ENCODE data around the gene FLOT1.
"Not testable (repeated sequence)": the region's sequence is repeated elsewhere in the genome, so short reads cannot be mapped to it uniquely, and the experiment has no call there.

Gene FLOT1

DNA sequence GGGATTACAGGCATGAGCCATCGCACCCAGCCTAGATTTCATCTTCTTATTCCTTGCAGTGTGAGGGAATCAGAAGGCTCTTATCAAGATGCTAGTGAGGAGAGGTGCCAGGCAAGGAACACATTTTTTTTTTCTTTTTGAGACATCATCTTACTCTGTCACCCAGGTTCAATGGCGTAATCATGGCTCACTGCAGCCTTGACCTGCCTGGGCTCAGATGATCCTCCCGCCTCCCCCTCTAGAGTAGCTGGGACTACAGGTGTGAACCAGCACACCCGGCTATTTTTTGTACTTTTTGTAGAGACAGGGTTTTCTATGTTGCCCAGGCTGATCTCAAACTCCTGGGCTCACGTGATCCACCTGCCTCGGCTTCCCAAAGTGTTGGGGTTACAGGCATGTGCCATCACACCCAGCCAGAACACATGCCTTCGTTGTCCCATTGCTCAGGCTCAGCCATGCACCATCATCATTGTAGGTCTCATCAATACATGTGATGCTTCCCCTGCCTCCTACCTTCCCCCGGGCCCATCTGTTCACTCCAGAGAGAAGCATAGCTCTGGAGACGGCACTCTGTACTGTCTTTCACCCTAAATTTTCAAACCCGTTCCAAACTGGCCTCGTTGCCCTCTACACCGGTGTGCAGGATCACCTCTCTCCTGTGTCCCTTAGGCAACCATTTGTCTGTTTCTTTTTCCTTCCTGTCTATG is 10.1 kb downstream of the FLOT1 start:
- in situ Hi-C loops (cut with HindIII; ENCODE audit: low pct_unique_long_range_greater_than_20kb, low sequenced_read_pairs) = no loop called here
- TF ChIP-seq JUND (IDR thresholded peaks at IDR 0.05; ENCODE audit: low read depth) = no peak
- no peak for DNase-seq (ENCODE audit: low read depth in 1 of 2, low spot score in 1 of 2)

DNA sequence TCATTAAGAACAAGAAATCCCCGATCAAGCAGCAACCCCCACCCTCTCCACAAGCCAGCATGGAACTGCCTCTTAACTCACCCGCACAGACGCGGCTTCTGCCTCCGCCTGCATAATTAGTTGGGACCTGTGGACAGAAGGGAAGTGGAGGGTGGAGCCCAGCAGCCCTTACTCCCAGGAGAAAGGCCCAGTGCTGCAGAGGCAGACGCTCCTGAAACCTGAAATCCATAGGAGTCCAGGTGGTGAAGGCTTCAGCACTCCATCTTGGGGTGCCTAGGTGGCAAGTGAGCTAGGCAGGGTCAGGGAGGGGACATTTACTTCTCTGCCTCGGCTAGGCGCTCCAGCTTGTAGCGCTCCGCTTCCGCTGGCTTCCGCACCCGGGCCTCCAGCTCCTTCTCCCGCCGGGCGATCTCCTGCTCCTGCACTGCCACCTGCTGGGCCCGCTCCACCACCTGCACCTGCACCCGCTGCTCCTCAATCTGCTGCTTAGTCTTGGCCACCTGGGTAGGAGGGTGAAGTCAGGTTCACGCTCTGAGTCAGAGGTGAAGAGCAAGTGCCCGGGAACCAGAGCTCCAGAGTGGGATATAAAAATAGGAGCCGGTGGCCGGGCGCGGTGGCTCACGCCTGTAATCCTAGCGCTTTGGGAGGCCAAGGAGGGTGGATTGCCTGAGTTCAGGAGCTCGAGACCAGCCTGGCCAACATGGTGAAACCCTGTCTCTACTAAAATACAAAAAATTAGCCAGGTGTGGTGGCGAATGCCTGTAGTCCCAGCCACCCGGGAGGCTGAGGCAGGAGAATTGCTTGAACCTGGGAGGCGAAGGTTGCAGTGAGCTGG is 11.7 kb downstream of the FLOT1 start:
- in situ Hi-C loops (cut with HindIII; ENCODE audit: low pct_unique_long_range_greater_than_20kb, low sequenced_read_pairs) = no loop called here
- TF ChIP-seq JUND (IDR thresholded peaks at IDR 0.05; ENCODE audit: low read depth) = no peak
- peak; percentile 75 to 90 for DNase-seq (ENCODE audit: low read depth in 1 of 2, low spot score in 1 of 2)

- in situ Hi-C loops (cut with HindIII; ENCODE audit: low pct_unique_long_range_greater_than_20kb, low sequenced_read_pairs) = no loop called here
- no peak for DNase-seq (ENCODE audit: low read depth in 1 of 2, low spot score in 1 of 2)
Observed at GRCh38 chr6:30727920-30728553, 14.4 kb downstream of the FLOT1 start.

DNA sequence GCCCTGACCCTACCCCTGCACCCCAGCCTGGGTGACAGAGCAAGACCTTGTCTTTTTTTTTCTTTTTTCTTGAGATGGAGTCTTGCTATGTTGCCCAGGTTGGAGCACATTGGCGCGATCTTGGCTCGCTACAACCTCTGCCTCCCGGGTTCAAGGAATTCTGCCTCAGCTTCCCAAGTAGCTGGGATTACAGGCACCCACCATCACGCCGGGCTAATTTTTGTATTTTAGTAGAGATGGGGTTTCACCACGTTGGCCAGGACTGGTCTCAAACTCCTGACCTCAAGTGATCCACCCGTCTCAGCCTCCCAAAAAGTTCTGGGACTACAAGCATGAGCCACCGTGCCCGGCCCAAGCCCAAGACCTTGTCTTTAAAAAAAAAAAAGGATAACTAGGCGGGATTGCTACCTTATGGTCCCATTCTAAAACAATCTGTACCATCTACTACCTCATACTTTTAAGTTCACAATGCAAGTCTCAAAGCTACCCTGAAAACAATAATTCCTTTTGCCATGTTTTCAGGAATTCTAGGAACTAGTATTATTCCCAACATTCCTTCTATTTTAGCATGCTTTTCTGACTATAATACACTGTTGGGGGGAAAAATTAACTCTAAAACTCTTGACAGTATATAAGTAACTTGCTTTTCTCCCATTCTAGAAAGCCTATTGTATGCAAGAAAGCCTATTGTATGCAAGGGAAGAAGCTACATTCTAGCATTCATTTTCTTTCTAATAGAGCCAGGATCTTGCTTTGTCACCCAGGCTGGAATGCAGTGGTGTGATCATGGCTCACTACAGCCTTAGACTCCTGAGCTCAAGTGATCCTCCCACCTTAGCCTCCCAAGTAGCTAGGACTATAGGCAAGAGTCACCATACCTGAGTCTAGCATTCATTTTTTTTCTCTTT is 15.7 kb downstream of the FLOT1 start:
- no peak for TF ChIP-seq JUND (IDR thresholded peaks at IDR 0.05; ENCODE audit: low read depth)
- in situ Hi-C loops (cut with HindIII; ENCODE audit: low pct_unique_long_range_greater_than_20kb, low sequenced_read_pairs) = no loop called here

More at GRCh38 chr6:30727920-30728553, 14.4 kb downstream of the FLOT1 start:
- TF ChIP-seq JUND (IDR thresholded peaks at IDR 0.05; ENCODE audit: low read depth) = no peak

GRCh38 chr6:30725713-30726505 is 16.6 kb downstream of the FLOT1 start:
- in situ Hi-C loops (cut with HindIII; ENCODE audit: low pct_unique_long_range_greater_than_20kb, low sequenced_read_pairs) = no loop called here
- no peak for TF ChIP-seq JUND (IDR thresholded peaks at IDR 0.05; ENCODE audit: low read depth)

More for the DNA sequence above, 15.7 kb downstream of the FLOT1 start:
- no peak for DNase-seq (ENCODE audit: low read depth in 1 of 2, low spot score in 1 of 2)

DNA sequence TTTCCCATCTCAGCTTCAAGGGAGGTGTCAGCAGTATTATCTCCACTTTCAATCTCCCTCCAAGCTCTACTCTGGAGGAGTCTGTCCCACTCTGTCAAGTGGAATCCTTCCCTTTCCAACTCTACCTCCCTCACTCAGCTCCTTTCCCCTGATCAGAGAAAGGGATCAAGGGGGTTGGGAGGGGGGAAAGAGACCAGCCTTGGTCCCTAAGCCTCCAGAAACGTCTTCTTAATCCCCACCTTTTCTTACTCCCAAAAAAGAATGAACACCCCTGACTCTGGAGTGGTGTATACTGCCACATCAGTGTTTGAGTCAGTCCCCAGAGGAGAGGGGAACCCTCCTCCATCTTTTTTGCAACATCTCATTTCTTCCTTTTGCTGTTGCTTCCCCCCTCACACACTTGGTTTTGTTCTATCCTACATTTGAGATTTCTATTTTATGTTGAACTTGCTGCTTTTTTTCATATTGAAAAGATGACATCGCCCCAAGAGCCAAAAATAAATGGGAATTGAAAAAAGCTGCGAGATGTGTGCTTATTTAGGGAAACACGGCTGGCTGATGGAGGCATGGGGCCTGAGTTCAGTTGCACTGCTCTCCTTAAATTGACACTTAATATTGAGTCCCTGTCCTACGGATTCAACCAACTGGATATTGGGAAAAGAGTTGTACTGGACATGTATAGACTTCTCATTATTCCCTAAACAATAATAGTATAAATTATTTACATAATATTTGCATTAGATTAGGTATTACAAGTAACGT is 17.4 kb downstream of the FLOT1 start:
- in situ Hi-C loops (cut with HindIII; ENCODE audit: low pct_unique_long_range_greater_than_20kb, low sequenced_read_pairs) = no loop called here
- no peak for DNase-seq (ENCODE audit: low read depth in 1 of 2, low spot score in 1 of 2)
- TF ChIP-seq JUND (IDR thresholded peaks at IDR 0.05; ENCODE audit: low read depth) = no peak; the same call in 1 of the 2 replicates

More at GRCh38 chr6:30725713-30726505, 16.6 kb downstream of the FLOT1 start:
- peak in 1 of 2 experiments; percentile 51 for DNase-seq (ENCODE audit: low read depth in 1 of 2, low spot score in 1 of 2)

DNA sequence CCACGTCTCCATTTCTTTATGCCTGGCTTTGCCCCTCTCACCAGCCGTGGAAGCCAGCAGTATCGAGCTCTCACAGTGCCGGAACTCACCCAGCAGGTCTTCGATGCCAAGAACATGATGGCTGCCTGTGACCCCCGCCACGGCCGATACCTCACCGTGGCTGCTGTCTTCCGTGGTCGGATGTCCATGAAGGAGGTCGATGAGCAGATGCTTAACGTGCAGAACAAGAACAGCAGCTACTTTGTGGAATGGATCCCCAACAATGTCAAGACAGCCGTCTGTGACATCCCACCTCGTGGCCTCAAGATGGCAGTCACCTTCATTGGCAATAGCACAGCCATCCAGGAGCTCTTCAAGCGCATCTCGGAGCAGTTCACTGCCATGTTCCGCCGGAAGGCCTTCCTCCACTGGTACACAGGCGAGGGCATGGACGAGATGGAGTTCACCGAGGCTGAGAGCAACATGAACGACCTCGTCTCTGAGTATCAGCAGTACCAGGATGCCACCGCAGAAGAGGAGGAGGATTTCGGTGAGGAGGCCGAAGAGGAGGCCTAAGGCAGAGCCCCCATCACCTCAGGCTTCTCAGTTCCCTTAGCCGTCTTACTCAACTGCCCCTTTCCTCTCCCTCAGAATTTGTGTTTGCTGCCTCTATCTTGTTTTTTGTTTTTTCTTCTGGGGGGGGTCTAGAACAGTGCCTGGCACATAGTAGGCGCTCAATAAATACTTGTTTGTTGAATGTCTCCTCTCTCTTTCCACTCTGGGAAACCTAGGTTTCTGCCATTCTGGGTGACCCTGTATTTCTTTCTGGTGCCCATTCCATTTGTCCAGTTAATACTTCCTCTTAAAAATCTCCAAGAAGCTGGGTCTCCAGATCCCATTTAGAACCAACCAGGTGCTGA is 18.4 kb downstream of the FLOT1 start:
- in situ Hi-C loops (cut with HindIII; ENCODE audit: low pct_unique_long_range_greater_than_20kb, low sequenced_read_pairs) = not testable (repeated sequence)

DNA sequence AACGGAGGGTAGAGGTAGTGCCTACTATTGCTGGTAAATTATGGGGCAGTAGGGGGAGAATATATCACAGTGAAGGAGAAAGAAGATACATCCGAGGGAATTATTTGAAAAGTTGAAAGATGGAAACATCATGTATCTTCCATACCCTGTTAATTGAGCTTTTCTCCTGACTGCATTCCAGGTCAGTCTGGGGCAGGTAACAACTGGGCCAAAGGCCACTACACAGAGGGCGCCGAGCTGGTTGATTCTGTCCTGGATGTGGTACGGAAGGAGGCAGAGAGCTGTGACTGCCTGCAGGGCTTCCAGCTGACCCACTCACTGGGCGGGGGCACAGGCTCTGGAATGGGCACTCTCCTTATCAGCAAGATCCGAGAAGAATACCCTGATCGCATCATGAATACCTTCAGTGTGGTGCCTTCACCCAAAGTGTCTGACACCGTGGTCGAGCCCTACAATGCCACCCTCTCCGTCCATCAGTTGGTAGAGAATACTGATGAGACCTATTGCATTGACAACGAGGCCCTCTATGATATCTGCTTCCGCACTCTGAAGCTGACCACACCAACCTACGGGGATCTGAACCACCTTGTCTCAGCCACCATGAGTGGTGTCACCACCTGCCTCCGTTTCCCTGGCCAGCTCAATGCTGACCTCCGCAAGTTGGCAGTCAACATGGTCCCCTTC is 19.2 kb downstream of the FLOT1 start:
- in situ Hi-C loops (cut with HindIII; ENCODE audit: low pct_unique_long_range_greater_than_20kb, low sequenced_read_pairs) = not testable (repeated sequence)

More for the DNA sequence above, 18.4 kb downstream of the FLOT1 start:
- not testable (repeated sequence) for DNase-seq (ENCODE audit: low read depth in 1 of 2, low spot score in 1 of 2)

GRCh38 chr6:30722280-30723112 is 20.0 kb downstream of the FLOT1 start:
- in situ Hi-C loops (cut with HindIII; ENCODE audit: low pct_unique_long_range_greater_than_20kb, low sequenced_read_pairs) = no loop called here
- no peak for TF ChIP-seq JUND (IDR thresholded peaks at IDR 0.05; ENCODE audit: low read depth)
- peak; percentile 53 to 94 for DNase-seq (ENCODE audit: low read depth in 1 of 2, low spot score in 1 of 2)

More for the DNA sequence above, 19.2 kb downstream of the FLOT1 start:
- DNase-seq (ENCODE audit: low read depth in 1 of 2, low spot score in 1 of 2) = not testable (repeated sequence)

- in situ Hi-C loops (cut with HindIII; ENCODE audit: low pct_unique_long_range_greater_than_20kb, low sequenced_read_pairs) = not testable (repeated sequence)
Observed at GRCh38 chr6:30722025-30722279, 20.5 kb downstream of the FLOT1 start.

More at GRCh38 chr6:30722025-30722279, 20.5 kb downstream of the FLOT1 start:
- not testable (repeated sequence) for DNase-seq (ENCODE audit: low read depth in 1 of 2, low spot score in 1 of 2)

Data from T47D (cell line).